ENCODE data around the gene ESR2. TPM values are rescaled to one million over a fixed set of nuclear protein-coding genes. Genes with fewer than 3 reads are reported as not detected.

The ESR2 gene
- total and polyA plus RNA-seq, 4 donors = 0.01 to 0.28 (median 0.09) TPM

DNA sequence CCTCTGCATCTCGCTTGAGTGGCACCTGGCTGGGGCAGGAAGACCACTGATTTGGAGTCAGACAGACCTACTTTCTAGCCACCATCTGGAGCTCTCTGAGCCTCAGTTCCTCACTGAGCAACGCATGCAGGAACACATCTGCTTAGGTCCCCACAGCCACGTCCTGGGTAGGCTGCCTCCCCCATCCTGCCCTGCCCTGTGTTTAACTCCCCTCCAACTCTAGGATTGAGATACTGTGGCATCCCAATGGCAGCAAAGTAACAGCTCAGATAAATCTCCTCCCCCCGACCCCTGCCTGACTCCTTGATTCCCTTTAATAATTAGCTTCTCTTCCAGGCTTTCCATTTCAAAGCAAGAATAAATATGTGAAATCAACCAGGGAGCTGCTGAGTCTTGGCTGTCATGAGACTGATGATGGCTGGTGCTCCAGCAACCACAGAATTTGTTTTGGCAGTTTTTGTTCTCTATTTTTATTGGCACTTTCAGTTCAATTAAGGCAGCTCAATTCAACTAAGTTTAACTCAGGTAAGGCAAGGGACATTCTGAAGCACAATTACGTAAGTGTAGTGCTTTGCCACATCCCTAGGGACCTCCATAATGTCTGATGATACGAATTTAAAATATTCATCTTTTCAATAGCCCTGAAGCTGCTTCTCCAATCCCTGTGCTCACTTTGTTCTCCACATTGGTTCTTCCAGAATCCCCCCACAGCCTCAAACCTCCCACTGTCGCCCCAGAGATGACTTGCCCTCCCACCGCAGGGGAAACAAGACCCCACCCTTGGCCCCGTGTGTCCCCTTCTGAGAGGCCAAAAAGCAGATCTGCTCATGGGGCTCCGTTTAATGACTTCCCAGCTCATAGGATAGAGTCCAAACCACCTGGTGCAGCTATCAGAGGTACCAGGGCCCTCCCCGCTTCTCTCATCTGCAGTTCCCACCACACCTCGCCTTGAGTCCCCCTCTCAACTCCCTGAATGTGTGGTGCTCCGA is 58.2 kb downstream of the ESR2 start:
- no peaks in the 10 kb centered on the region for H3K9me3 ChIP-seq (ENCODE audit: control insufficient read depth in 4 of 4, low read length in 3 of 4)
- H3K27ac ChIP-seq (ENCODE audit: low read depth in 1 of 2, low read length in 2 of 2) = no peak overlapping the region
- H3K4me3 ChIP-seq (ENCODE audit: low read depth in 1 of 3, low read length in 3 of 3) = no peak overlapping the region
- peaks cover 0 to 12% (median 2%) of the 10 kb centered on the region in 4 donors for H3K36me3 ChIP-seq (ENCODE audit: control insufficient read depth in 4 of 4, insufficient read depth in 3 of 4, low read depth in 1 of 4, low read length in 3 of 4)
- no peaks in the 10 kb centered on the region for H3K27me3 ChIP-seq (ENCODE audit: control insufficient read depth in 4 of 4, insufficient read depth in 4 of 4, low read length in 3 of 4)
- no peak overlapping the region for H3K9ac ChIP-seq (ENCODE audit: low read depth in 1 of 2, low read length in 2 of 2)
- H3K4me1 ChIP-seq (ENCODE audit: control insufficient read depth in 4 of 4, insufficient read depth in 4 of 4, low read length in 3 of 4) = no peaks in the 10 kb centered on the region
- whole genome bisulfite sequencing = 81% methylated on average over 13 of the region's 13 CpGs
- DNase-seq (ENCODE audit: low spot score) = no peak
- TF ChIP-seq HNF4A (conservative IDR thresholded peaks at IDR 0.05) (no peak), TAF1 (conservative IDR thresholded peaks at IDR 0.05) (no peak), RAD21 (IDR thresholded peaks at IDR 0.05) (no peak), NR2F2 (IDR thresholded peaks at IDR 0.05) (no peak), RXRA (IDR thresholded peaks at IDR 0.05) (no peak), YY1 (IDR thresholded peaks at IDR 0.05) (no peak), GABPA (IDR thresholded peaks at IDR 0.05 in 1 of 2, conservative IDR thresholded peaks at IDR 0.05 in 1 of 2) (no peak), JUND (IDR thresholded peaks at IDR 0.05) (no peak), SP1 (IDR thresholded peaks at IDR 0.05) (no peak), HNF4G (IDR thresholded peaks at IDR 0.05) (no peak), EGR1 (IDR thresholded peaks at IDR 0.05; ENCODE audit: low read depth in 2 of 2) (no peak)
- TF ChIP-seq, protein P1, sequence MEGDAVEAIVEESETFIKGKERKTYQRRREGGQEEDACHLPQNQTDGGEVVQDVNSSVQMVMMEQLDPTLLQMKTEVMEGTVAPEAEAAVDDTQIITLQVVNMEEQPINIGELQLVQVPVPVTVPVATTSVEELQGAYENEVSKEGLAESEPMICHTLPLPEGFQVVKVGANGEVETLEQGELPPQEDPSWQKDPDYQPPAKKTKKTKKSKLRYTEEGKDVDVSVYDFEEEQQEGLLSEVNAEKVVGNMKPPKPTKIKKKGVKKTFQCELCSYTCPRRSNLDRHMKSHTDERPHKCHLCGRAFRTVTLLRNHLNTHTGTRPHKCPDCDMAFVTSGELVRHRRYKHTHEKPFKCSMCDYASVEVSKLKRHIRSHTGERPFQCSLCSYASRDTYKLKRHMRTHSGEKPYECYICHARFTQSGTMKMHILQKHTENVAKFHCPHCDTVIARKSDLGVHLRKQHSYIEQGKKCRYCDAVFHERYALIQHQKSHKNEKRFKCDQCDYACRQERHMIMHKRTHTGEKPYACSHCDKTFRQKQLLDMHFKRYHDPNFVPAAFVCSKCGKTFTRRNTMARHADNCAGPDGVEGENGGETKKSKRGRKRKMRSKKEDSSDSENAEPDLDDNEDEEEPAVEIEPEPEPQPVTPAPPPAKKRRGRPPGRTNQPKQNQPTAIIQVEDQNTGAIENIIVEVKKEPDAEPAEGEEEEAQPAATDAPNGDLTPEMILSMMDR (IDR thresholded peaks at IDR 0.05; ENCODE audit: low read depth, low read length, missing input control) = no peak
- TF ChIP-seq, protein P2, sequence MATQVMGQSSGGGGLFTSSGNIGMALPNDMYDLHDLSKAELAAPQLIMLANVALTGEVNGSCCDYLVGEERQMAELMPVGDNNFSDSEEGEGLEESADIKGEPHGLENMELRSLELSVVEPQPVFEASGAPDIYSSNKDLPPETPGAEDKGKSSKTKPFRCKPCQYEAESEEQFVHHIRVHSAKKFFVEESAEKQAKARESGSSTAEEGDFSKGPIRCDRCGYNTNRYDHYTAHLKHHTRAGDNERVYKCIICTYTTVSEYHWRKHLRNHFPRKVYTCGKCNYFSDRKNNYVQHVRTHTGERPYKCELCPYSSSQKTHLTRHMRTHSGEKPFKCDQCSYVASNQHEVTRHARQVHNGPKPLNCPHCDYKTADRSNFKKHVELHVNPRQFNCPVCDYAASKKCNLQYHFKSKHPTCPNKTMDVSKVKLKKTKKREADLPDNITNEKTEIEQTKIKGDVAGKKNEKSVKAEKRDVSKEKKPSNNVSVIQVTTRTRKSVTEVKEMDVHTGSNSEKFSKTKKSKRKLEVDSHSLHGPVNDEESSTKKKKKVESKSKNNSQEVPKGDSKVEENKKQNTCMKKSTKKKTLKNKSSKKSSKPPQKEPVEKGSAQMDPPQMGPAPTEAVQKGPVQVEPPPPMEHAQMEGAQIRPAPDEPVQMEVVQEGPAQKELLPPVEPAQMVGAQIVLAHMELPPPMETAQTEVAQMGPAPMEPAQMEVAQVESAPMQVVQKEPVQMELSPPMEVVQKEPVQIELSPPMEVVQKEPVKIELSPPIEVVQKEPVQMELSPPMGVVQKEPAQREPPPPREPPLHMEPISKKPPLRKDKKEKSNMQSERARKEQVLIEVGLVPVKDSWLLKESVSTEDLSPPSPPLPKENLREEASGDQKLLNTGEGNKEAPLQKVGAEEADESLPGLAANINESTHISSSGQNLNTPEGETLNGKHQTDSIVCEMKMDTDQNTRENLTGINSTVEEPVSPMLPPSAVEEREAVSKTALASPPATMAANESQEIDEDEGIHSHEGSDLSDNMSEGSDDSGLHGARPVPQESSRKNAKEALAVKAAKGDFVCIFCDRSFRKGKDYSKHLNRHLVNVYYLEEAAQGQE (IDR thresholded peaks at IDR 0.05) = no peak
- TF ChIP-seq, protein P3, sequence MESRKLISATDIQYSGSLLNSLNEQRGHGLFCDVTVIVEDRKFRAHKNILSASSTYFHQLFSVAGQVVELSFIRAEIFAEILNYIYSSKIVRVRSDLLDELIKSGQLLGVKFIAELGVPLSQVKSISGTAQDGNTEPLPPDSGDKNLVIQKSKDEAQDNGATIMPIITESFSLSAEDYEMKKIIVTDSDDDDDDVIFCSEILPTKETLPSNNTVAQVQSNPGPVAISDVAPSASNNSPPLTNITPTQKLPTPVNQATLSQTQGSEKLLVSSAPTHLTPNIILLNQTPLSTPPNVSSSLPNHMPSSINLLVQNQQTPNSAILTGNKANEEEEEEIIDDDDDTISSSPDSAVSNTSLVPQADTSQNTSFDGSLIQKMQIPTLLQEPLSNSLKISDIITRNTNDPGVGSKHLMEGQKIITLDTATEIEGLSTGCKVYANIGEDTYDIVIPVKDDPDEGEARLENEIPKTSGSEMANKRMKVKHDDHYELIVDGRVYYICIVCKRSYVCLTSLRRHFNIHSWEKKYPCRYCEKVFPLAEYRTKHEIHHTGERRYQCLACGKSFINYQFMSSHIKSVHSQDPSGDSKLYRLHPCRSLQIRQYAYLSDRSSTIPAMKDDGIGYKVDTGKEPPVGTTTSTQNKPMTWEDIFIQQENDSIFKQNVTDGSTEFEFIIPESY (IDR thresholded peaks at IDR 0.05) = no peak

Measured in liver (tissue), 9 donors.